ENCODE results near the gene DNM2. TPM values are rescaled to one million over a fixed set of nuclear protein-coding genes. Genes with fewer than 3 reads are reported as not detected.
A peak's percentile ranks its signal among the peaks of the same experiment; 100 is the strongest.

The DNM2 gene
- total and polyA plus RNA-seq, 9 of the 15 experiments (the other 6 are each of a cell fraction or from before 2014, with no cell fraction given), result 2.2 to 161 (median 72.6) TPM

DNA sequence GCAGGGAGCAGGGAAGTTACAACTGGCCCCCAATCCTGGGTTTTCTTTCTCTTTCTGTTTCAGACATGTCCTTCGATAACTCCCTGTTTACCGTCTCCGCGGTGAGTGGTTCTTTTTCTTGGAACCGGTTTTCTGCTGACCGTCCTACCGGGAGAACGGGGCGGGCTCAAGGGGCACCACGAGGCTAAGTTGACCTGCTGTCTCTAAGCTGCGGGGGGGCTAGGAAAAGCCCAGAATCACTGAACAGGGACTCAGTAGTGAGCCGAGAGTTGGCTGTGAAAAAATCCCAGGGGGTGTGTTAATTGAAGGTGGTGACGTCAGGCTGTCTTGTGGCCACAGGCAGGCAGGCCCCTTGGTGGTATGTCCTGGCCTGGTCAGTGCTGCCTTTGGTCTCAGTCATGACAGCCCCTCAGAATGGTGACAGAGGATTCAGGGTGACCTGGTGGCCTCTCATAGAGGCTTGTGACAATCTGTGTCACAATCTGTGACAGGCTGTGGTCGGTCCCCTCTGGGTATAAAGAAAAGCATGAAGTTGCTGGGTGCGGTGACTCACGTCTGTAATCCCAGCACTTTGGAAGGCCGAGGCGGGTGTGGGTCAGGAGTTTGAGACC is 145.3 kb downstream of the DNM2 start (continued):
- TF ChIP-seq, protein P1, sequence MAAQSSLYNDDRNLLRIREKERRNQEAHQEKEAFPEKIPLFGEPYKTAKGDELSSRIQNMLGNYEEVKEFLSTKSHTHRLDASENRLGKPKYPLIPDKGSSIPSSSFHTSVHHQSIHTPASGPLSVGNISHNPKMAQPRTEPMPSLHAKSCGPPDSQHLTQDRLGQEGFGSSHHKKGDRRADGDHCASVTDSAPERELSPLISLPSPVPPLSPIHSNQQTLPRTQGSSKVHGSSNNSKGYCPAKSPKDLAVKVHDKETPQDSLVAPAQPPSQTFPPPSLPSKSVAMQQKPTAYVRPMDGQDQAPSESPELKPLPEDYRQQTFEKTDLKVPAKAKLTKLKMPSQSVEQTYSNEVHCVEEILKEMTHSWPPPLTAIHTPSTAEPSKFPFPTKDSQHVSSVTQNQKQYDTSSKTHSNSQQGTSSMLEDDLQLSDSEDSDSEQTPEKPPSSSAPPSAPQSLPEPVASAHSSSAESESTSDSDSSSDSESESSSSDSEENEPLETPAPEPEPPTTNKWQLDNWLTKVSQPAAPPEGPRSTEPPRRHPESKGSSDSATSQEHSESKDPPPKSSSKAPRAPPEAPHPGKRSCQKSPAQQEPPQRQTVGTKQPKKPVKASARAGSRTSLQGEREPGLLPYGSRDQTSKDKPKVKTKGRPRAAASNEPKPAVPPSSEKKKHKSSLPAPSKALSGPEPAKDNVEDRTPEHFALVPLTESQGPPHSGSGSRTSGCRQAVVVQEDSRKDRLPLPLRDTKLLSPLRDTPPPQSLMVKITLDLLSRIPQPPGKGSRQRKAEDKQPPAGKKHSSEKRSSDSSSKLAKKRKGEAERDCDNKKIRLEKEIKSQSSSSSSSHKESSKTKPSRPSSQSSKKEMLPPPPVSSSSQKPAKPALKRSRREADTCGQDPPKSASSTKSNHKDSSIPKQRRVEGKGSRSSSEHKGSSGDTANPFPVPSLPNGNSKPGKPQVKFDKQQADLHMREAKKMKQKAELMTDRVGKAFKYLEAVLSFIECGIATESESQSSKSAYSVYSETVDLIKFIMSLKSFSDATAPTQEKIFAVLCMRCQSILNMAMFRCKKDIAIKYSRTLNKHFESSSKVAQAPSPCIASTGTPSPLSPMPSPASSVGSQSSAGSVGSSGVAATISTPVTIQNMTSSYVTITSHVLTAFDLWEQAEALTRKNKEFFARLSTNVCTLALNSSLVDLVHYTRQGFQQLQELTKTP (IDR thresholded peaks at IDR 0.05; ENCODE audit: low read depth in 1 of 2, partially characterized antibody in 2 of 2), result peak in 1 of 2 experiments; percentile 11
- TF ChIP-seq KDM2B (CRISPR knock-in tag; IDR thresholded peaks at IDR 0.05) (no peak), ZNF316 (IDR thresholded peaks at IDR 0.05) (no peak), ZNF282 (CRISPR knock-in tag; IDR thresholded peaks at IDR 0.05) (no peak), ZNF347 (CRISPR knock-in tag; IDR thresholded peaks at IDR 0.05; ENCODE audit: low read depth) (no peak), ZFX (CRISPR knock-in tag; IDR thresholded peaks at IDR 0.05) (peak; percentile 33; the same call in 1 of the 2 replicates), JUND (IDR thresholded peaks at IDR 0.05; ENCODE audit: borderline replicate concordance, low read depth, low read length) (peak; percentile 59; the same call in 1 of the 2 replicates), JUND (tag; IDR thresholded peaks at IDR 0.05; ENCODE audit: borderline replicate concordance, low read depth, low read length) (peak; percentile 83; the same call in 2 of the 3 replicates), HIVEP1 (CRISPR knock-in tag; IDR thresholded peaks at IDR 0.05) (no peak), NBN (IDR thresholded peaks at IDR 0.05; ENCODE audit: low read depth) (peak; percentile 61; the same call in 1 of the 2 replicates), KDM1A (IDR thresholded peaks at IDR 0.05) (peak; percentile 97 to 98), ZNF668 (CRISPR knock-in tag; IDR thresholded peaks at IDR 0.05) (no peak), ETV5 (CRISPR knock-in tag; IDR thresholded peaks at IDR 0.05; ENCODE audit: low read depth) (no peak), GATA2 (CRISPR knock-in tag; IDR thresholded peaks at IDR 0.05) (peak; percentile 63; the same call in 1 of the 2 replicates), FOSL1 (tag; conservative IDR thresholded peaks at IDR 0.05) (peak; percentile 83)
- TF ChIP-seq, protein P2, sequence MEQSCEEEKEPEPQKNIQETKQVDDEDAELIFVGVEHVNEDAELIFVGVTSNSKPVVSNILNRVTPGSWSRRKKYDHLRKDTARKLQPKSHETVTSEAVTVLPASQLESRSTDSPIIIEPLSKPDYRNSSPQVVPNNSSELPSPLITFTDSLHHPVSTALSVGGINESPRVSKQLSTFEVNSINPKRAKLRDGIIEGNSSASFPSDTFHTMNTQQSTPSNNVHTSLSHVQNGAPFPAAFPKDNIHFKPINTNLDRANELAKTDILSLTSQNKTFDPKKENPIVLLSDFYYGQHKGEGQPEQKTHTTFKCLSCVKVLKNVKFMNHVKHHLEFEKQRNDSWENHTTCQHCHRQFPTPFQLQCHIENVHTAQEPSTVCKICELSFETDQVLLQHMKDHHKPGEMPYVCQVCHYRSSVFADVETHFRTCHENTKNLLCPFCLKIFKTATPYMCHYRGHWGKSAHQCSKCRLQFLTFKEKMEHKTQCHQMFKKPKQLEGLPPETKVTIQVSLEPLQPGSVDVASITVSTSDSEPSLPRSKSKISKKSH (CRISPR knock-in tag; IDR thresholded peaks at IDR 0.05), result no peak
- TF ChIP-seq, protein P3, sequence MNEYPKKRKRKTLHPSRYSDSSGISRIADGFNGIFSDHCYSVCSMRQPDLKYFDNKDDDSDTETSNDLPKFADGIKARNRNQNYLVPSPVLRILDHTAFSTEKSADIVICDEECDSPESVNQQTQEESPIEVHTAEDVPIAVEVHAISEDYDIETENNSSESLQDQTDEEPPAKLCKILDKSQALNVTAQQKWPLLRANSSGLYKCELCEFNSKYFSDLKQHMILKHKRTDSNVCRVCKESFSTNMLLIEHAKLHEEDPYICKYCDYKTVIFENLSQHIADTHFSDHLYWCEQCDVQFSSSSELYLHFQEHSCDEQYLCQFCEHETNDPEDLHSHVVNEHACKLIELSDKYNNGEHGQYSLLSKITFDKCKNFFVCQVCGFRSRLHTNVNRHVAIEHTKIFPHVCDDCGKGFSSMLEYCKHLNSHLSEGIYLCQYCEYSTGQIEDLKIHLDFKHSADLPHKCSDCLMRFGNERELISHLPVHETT (CRISPR knock-in tag; conservative IDR thresholded peaks at IDR 0.05 in 1 of 2, IDR thresholded peaks at IDR 0.05 in 1 of 2), result peak in 1 of 2 experiments; percentile 47; a peak in 1 of 4 replicates
- TF ChIP-seq, protein P4, sequence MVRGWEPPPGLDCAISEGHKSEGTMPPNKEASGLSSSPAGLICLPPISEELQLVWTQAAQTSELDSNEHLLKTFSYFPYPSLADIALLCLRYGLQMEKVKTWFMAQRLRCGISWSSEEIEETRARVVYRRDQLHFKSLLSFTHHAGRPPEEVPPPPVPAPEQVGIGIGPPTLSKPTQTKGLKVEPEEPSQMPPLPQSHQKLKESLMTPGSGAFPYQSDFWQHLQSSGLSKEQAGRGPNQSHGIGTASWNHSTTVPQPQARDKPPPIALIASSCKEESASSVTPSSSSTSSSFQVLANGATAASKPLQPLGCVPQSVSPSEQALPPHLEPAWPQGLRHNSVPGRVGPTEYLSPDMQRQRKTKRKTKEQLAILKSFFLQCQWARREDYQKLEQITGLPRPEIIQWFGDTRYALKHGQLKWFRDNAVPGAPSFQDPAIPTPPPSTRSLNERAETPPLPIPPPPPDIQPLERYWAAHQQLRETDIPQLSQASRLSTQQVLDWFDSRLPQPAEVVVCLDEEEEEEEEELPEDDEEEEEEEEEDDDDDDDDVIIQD (CRISPR knock-in tag; IDR thresholded peaks at IDR 0.05), result no peak
